Caki2 (cell line): ENCODE data around the gene DHRS1. TPM values are rescaled to one million over a fixed set of nuclear protein-coding genes. Genes with fewer than 3 reads are reported as not detected.

Experiments used
- DNase-seq: peaks from one replicate; pipeline ENCODE4 v3.0.0-alpha.2; 2015; ENCODE audit warnings: low read depth
- in situ Hi-C: cut with HindIII; loops from 2 replicates; pipeline ENCODE4 v1.10.0; 2016; ENCODE audit warnings: low sequenced_read_pairs, low pct_unique_long_range_greater_than_20kb, mixed read lengths
- total RNA-seq: library from RNA; depleted of rRNA; stranded (reverse); fragments of >200 nt; shearing (Covaris generic); gene quantifications from 2 replicates; pipeline ENCODE4 v1.2.3, GENCODE V29; 2014; ENCODE audit warnings: low replicate concordance; rRNA removed

The DHRS1 gene
- total RNA-seq, 1 experiment from 2014 or later = 9.2 TPM

DNA sequence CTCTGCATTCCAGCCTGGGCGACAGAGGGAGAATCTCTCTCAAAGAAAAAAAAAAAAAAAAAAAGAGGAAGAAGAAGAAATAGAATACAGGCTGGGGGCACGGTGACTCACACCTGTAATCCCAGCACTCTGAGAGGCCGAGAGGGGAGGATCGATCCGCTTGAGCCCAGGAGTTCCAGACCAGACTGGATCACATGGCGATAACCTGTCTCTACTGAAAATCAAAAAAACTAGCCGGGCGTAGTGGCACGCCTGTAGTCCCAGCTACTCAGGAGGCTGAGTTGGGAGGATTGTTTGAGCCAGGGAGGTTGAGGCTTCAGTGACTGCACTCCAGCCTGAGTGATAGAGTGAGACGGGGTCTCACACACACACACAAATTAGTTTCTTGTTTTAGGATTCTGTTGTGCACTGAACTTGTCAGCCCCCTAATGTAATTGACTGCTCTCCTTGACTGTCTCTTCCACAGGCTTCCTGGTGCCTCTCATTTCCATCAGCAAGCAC, 56.2 kb downstream of the DHRS1 start:
- DNase-seq = no peak
- in situ Hi-C loops = no loop called here

DNA sequence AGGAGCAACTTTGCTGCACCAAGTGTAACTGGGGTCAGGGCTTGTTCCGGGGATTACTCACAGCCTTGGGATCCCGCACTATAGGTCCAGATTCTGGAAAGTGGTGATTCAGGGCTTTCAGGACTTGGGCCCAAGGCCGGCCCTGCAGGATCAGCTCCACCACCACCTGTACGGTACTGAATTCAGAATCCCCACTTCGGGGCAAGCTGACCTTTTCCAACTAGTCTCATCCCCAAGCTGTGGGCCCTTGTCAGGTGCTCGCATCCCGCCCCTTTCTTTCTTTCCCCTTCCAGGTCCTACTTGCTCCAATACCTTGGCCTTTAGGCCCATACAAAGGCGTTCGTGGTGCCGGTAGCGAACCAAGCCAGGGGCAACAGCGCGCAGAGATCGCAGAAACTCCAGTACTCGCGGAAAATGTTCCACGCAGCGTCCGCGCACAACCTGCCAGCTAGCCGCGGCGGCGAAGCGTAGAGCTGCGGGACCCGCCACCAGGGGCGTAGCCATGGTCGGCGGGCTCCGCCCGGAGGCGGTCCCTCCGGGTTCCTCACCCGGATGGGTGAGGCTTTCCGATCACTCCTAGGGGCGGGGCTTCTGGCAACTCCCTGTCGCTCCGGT, 57.6 kb downstream of the DHRS1 start:
- in situ Hi-C loops = no loop called here
- DNase-seq = peak; percentile 93

Other genes with a start within 250 kb of the DHRS1 start
- gene CARMIL3, start 247.8 kb downstream of the DHRS1 start, total RNA-seq = 0.26 TPM in 1 of 2 replicates, not detected in the other
- 0.07 TPM in 1 of 2 replicates, not detected in the other for gene CPNE6, start 228.2 kb downstream of the DHRS1 start, total RNA-seq
- gene PCK2, start 205.5 kb downstream of the DHRS1 start, total RNA-seq = 19.5 and 54.7 TPM in 2 replicates
- 47.4 and 117 TPM in 2 replicates for gene DCAF11, start 185.0 kb downstream of the DHRS1 start, total RNA-seq
- 1.8 TPM in 1 of 2 replicates, not detected in the other for gene NRL, start 184.8 kb downstream of the DHRS1 start, total RNA-seq
- gene FITM1, start 169.1 kb downstream of the DHRS1 start, total RNA-seq = not detected in 2 replicates
- 77.8 and 123 TPM in 2 replicates for gene PSME1, start 163.6 kb downstream of the DHRS1 start, total RNA-seq
- gene EMC9, start 158.2 kb downstream of the DHRS1 start, total RNA-seq = 12.8 and 23.0 TPM in 2 replicates
- 191 and 202 TPM in 2 replicates for gene PSME2, start 153.2 kb downstream of the DHRS1 start, total RNA-seq
- gene RNF31, start 152.3 kb downstream of the DHRS1 start, total RNA-seq = 46.1 and 48.9 TPM in 2 replicates
- 29.9 and 36.1 TPM in 2 replicates for gene IRF9, start 138.5 kb downstream of the DHRS1 start, total RNA-seq
- not detected in 2 replicates for gene REC8, start 127.7 kb downstream of the DHRS1 start, total RNA-seq
- 25.7 and 32.7 TPM in 2 replicates for gene IPO4, start 111.0 kb downstream of the DHRS1 start, total RNA-seq
- gene TM9SF1, start 104.3 kb downstream of the DHRS1 start, total RNA-seq = 50.9 and 57.1 TPM in 2 replicates
- not detected in 2 replicates for gene TSSK4, start 94.1 kb downstream of the DHRS1 start, total RNA-seq
- gene CHMP4A, start 86.3 kb downstream of the DHRS1 start, total RNA-seq = 23.3 and 52.2 TPM in 2 replicates
- gene MDP1, start 83.7 kb downstream of the DHRS1 start, total RNA-seq = 19.8 and 23.5 TPM in 2 replicates
- 129 and 160 TPM in 2 replicates for gene NEDD8, start 67.4 kb downstream of the DHRS1 start, total RNA-seq
- gene GMPR2, start 66.9 kb downstream of the DHRS1 start, total RNA-seq = 57.8 and 93.4 TPM in 2 replicates
- gene TINF2, start 57.2 kb downstream of the DHRS1 start, total RNA-seq = 27.7 and 38.3 TPM in 2 replicates
- gene TGM1, start 36.6 kb downstream of the DHRS1 start, total RNA-seq = 0.44 TPM in 1 of 2 replicates, not detected in the other
- gene RABGGTA, start 28.2 kb downstream of the DHRS1 start, total RNA-seq = 10.3 and 12.9 TPM in 2 replicates
- 8.8 and 13.8 TPM in 2 replicates for gene NOP9, start 70 bp upstream of the DHRS1 start, total RNA-seq
- gene CIDEB, start 8.2 kb upstream of the DHRS1 start, total RNA-seq = 1.0 and 6.8 TPM in 2 replicates
- gene LTB4R2, start 10.4 kb upstream of the DHRS1 start, total RNA-seq = 0.98 TPM in 1 of 2 replicates, not detected in the other
- 0.12 and 2.7 TPM in 2 replicates for gene LTB4R, start 11.7 kb upstream of the DHRS1 start, total RNA-seq
- not detected in 2 replicates for gene ADCY4, start 35.3 kb upstream of the DHRS1 start, total RNA-seq
- not detected in 2 replicates for gene RIPK3, start 40.2 kb upstream of the DHRS1 start, total RNA-seq
- not detected in 2 replicates for gene NFATC4, start 68.4 kb upstream of the DHRS1 start, total RNA-seq
- 0.03 TPM in 1 of 2 replicates, not detected in the other for gene NYNRIN, start 99.2 kb upstream of the DHRS1 start, total RNA-seq
- 0.81 and 2.2 TPM in 2 replicates for gene CBLN3, start 129.9 kb upstream of the DHRS1 start, total RNA-seq
- gene KHNYN, start 130.2 kb upstream of the DHRS1 start, total RNA-seq = 25.4 and 31.1 TPM in 2 replicates
- 17.2 and 31.0 TPM in 2 replicates for gene SDR39U1, start 143.0 kb upstream of the DHRS1 start, total RNA-seq
- not detected in 2 replicates for gene CMA1, start 208.5 kb upstream of the DHRS1 start, total RNA-seq